ENCODE results near the gene PRMT5.
"Not testable (repeated sequence)": the region's sequence is repeated elsewhere in the genome, so short reads cannot be mapped to it uniquely, and the experiment has no call there.

The PRMT5 gene

DNA sequence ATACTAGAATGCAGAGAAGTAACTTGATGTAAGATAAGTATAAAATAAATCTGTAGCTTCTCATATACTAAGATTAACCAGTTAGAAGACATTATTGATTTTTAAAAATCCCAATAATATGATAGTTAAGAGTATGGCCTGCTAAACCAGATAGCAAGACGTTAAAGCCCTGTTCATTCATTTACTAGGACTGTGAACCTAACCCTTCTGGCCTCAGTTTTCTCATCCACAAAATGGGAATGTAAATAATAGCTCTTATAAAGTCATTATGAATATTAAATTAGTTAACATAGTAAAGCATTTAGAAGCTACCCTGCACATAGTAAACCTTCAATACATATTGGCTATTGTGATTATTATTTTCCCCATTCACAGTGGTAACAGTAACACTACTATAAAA lies 6.0 kb upstream of the PRMT5 start:
- no peak for DNase-seq (ENCODE audit: low read depth in 2 of 3, low spot score in 1 of 3)

DNA sequence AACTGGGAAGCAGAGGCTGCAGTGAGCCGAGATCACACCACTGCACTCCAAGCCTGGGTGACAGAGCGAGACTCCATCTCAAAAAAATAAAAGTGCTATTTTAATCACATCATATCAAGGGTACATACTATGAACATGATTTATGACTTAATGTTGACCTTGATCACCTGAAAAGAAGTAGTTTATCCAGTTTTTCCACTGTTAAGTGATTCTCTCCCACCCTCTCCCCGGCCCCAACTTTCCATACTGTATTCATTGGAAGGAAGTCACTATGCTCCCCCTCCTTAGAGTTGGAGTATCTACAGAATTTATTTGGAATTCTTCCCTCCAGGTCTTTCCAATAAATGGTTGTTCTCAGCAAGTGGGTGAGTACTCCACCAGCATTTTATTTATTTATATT lies 3.0 kb upstream of the PRMT5 start:
- no peak for DNase-seq (ENCODE audit: low read depth in 2 of 3, low spot score in 1 of 3)

DNA sequence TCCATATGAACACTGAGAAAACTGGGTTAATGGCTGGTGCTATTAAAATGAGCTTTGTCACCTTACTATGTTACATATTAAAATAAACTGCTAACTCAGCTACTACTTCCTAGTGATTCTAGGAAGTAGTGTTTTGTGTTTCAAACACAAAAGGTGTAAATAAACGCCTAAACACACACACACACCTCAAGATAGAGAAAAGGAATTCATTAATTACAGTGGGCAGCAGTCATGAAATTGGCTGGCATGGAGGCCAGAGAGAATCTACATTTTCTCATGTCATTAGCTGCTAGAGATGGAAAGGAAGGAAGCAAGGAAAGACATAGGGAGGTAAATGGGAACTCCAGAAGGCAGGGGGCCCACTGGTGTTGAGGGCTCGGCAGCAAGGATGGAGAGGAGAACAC lies 787 bp upstream of the PRMT5 start:
- no peak for DNase-seq (ENCODE audit: low read depth in 2 of 3, low spot score in 1 of 3)

DNA sequence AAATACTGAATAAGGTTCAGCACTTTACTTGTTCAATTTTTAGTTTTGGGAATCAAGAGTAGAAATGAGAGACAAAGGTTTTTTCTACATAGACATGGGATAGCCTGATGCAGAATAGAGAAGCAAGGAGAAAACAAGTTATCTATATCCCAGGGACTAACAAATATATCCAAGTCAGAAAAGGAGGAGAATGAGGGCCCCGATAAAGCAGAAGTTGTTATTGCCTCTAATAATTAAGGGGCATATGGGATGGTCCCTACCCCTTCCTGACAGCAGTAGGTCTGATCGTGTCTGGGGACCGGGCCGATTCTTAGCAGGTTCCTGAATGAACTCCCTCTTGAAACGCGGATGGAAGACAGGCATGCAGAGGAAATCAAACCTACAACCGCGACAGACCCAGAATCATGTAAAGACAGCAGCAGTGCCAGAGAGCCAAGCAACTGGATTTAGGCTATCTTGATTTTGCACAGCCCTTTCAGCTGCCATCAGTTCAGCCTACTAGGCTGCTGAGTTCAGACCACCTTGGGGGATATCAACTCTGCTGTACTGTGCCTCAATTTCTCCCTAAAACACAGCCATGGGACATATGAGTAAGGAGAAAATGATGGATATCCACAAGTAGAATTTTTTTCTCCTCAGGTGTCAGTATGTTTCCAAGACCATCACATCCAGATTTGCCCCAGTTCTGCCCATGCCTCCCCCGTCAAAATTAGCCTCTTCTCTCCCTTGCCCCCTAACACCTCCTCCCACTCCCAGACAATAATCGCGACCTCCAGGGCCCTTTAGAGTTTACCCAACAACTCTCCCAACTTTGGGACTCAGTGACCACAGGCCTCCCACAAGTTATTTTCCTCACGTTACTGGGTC lies 706 bp downstream of the PRMT5 start:
- DNase-seq (ENCODE audit: low read depth in 2 of 3, low spot score in 1 of 3) = no peak

DNA sequence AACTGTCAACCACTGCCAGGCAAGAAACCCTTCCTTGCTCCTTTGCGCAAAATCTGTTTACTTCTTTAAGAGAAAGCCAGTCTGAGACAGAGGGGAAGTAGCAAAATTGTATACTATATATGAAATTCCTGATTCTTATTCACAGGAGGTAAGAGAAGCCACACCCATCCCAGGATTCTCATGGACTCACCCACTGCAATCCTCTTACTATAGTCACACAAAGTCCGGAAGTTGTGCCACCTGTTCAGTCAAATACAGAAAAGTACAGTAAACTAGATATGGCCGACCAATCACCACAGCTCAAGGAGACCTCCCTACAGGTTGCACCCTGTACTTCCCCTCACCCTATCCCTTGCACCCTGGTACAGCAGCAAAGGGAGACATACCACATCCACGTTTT lies 2.9 kb downstream of the PRMT5 start:
- DNase-seq (ENCODE audit: low read depth in 2 of 3, low spot score in 1 of 3) = no peak

DNA sequence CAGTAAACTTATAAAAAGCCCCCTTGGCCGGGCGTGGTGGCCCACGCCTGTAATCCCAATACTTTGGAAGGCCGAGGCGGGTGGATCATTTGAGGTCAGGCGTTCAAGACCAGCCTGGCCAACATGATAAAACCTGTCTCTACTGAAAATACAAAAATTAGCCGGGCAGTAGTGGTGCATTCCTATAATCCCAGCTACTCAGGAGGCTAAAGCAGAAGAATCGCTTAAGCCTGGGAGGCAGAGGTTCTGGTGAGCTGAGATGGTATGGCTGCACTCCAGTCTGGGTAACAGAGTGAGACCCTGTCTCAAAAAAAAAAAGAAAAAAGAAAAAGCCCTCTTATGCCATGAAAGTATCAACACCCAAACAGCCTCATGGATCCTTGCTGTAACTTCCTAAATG lies 3.7 kb downstream of the PRMT5 start:
- DNase-seq (ENCODE audit: low read depth in 2 of 3, low spot score in 1 of 3) = no peak

DNA sequence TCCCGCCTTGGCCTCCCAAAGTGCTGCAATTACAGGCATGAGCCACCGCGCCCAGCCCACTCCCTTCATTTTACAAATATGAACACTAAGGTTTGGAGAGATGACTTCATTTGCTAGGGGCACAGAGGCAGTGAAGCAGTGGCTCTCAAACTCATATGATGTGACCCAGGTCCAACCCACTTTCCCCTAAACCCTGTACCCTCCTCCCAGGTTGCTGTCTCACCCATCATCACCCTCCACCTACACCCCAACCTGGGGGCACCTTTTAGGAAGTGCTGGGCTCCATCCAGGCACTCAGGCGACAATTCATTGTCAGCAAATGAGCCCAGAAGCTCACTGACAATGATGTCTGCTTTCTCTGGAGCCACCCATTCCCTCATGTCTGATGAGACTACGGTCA lies 5.4 kb downstream of the PRMT5 start:
- DNase-seq (ENCODE audit: low read depth in 2 of 3, low spot score in 1 of 3) = no peak

DNA sequence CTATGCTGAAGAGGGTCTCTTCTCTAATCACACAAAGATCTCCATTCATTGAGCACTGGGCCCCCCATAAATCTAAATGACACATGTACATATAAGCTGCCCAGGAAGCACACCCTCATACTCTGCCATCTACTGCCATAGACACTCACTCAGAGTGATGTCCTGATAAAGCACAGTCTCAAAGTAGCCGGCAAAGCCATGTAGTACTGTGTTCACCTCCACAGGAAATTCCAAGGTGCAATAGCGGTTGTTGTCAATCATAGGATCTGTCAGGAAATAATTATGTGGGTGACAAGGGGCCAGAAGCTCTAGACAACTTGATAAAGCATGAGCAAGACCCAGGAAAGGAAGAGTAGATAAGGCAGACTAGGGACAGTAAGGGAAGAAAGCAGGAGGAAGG lies 6.9 kb downstream of the PRMT5 start:
- no peak for DNase-seq (ENCODE audit: low read depth in 2 of 3, low spot score in 1 of 3)

DNA sequence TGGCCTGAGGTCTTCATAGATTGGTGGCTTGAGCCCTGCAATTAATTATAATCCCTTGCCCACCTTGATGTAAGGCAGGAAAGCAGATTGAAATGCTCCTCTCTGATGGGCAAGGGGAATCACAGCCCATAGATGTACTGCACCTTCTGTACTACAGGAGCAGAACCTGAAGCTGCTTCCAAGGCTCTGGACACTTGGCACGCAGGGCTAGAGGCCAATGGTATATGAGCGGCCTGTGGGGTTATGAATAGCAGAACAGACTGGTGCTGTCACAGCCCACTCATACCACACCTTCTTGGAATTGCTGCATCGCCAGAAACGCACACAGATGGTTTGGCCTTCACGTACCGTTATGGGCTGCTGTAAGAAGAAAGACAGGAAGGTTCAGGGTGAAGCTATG lies 8.5 kb downstream of the PRMT5 start:
- DNase-seq (ENCODE audit: low read depth in 2 of 3, low spot score in 1 of 3) = no peak

DNA sequence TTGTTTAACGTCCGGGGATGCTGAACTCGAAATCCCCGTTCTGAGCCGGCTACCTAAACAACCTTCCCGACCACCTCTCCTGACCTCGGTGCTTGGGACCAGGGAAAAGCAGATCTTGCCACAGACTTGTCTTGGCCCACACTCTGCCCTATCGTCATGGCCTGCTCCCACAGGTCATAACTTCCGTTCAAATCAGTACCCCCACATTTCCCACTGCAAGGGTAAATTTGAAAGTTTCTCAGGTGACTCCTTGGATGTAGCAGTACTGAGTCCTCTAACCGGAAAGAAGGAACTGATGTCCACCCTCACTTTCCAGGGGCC lies 9.6 kb downstream of the PRMT5 start:
- no peak for DNase-seq (ENCODE audit: low read depth in 2 of 3, low spot score in 1 of 3)

DNA sequence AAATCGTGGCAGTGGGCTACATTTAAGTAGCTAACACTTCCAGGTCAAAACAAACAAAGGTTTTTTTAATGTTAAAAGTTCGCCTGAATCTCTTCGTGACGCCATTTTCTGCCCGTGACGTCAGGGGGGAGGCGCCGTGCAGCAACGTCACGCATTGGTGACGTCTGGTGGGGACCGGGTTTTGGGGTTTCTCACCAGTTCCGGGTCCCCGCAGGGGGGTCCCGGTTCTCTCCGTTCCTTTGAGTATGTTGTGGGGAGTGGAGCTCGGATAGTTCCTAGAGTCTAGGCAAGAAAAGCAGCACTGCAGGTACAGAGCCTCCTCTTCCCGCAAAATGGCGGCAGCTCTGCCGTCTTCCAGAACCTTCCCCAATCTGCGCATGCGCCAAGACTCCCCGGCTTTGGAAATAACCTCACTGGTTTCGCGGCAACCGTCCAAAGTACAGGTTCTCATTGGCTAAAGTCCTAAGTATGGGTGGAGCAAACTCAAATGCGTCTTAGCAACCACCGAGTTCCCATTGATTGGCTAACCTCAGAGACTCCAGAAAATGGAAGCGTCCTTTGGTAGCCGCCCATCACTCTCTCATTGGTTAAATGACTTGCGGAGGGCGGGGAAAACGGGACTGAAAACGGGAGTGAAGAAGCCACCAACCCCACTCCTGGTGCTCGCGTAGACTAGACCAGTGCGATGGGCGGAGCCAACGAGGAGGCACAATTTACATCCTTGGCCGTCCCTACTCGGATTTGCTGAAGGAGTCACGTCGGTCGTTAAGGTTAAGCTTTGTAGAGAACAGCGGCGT lies 10.2 kb downstream of the PRMT5 start, which contains the start of gene RBM23:
Gene RBM23 (minus strand): TSS at position 346 of the 797 bp plus-strand sequence.
- peak; percentile 98 to 99 (median 99) for DNase-seq (ENCODE audit: low read depth in 2 of 3, low spot score in 1 of 3)

DNA sequence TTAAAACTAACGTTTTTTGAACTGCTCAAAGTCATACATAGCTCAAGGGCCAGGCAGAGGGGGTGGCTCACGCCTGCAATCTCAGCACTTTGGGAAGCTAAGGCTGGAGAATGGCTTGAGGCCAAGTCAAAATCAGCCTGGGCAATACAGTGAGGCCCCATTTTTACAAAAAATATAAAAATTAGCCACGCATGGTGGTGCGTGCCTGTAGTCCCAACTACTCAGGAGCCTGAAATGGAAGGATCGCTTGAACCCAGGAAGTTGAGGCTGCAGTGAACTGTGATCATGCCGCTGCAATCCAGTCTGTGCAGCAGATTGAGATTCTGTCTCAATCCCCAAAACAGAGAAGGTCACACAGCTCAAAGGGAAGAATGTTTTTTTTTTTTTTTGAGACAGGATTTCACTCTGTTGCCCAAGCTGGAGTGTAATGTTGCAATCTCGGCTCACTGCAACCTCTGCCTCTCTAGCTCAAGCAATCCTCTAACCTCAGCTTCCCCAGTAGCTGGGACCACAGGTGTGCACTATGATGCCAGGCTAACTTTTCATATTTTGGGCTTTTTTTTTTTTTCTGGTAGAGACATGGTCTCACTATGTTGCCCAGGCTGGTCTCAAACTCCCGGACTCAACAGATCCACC lies 13.2 kb downstream of the PRMT5 start:
- DNase-seq (ENCODE audit: low read depth in 2 of 3, low spot score in 1 of 3) = no peak

DNA sequence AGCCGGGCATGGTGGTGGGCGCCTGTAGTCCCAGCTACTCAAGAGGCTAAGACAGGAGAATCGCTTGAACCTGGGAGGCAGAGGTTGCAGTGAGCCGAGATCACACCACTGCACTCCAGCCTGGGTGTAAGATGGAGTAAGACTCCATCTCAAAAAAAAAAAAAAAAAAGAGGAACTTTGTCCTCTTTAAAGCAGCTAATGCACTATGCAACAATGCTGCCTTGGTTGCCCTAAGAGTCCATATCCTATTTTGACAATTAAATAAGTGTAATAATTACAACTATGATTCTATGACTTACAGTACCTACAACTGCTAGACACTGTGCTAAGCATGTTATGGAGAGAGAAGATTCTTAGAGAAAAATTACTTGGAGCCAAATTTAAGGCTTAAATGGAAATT lies 14.3 kb downstream of the PRMT5 start:
- DNase-seq (ENCODE audit: low read depth in 2 of 3, low spot score in 1 of 3) = not testable (repeated sequence)

DNA sequence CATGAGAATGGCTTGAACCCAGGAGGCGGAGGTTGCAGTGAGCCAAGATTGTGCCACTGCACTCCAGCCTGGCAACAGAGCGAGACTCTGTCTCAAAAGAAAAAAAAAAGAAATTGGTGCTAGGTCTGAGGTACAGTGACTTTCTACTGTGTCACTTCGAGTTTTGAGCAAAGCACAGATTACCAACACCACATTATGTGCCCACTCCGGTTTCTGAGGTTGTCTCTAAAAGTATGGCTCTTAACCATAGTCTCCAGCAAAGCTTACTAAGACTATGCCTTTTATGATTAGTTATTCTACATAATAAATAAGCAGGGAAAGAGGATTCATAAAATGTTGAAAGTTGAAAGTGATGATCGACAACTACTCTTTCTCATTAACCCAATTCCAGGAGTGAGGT lies 18.3 kb downstream of the PRMT5 start:
- DNase-seq (ENCODE audit: low read depth in 2 of 3, low spot score in 1 of 3) = no peak

DNA sequence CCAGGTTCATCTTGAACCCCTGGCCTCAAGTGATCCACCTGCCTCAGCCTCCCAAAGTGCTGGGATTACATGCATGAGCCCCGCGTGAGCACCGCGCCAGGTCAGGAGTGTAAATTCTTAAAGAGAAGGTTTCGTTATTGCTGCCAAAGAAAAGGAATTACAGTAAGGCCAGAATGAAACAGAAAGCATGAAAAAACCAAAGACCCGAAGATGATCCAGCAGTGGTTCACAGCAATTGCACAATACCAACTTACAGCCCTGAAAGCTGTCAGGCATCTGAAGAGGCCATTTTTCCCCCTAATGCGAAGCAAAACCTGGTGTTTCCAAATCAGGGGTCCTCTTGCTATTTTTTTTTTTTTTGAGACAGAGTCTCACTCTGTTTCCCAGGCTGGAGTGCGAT lies 20.6 kb downstream of the PRMT5 start:
- no peak for DNase-seq (ENCODE audit: low read depth in 2 of 3, low spot score in 1 of 3)

DNA sequence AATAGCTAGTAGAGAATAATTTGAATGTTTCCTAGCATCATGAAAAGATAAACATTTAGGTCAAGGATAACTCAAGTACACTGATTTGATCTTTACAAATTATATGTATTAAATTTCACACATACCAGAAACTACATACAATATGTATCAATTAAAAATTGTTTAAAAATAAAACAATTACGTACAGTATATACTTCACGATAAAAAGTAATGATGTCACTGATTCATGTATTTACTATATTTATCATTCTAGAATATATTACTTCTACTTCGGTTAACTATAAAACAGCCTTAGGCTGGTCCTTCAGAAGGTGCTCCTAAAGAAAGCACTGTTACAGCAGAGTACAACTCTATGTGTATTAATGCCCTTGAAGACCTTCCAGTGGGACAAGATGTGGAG lies 21.7 kb downstream of the PRMT5 start:
- no peak for DNase-seq (ENCODE audit: low read depth in 2 of 3, low spot score in 1 of 3)

DNA sequence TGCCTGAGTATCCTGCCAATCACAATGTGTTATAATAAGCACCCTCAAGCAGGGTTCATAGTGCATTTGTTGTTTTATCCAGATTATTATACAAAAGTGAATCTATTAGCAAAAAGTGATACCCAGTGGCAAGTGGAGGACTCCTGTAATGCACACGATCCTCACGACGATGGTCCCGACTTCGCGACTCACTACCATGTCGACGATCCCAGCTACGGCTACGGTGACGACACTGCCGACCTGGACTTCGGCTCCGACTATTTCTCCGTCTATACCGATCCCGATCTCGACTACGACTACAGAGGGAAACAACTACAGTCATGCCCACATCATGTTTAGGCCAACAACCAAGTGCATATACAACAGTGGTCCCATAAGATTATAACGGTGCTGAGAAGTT lies 23.1 kb downstream of the PRMT5 start:
- DNase-seq (ENCODE audit: low read depth in 2 of 3, low spot score in 1 of 3) = no peak

DNA sequence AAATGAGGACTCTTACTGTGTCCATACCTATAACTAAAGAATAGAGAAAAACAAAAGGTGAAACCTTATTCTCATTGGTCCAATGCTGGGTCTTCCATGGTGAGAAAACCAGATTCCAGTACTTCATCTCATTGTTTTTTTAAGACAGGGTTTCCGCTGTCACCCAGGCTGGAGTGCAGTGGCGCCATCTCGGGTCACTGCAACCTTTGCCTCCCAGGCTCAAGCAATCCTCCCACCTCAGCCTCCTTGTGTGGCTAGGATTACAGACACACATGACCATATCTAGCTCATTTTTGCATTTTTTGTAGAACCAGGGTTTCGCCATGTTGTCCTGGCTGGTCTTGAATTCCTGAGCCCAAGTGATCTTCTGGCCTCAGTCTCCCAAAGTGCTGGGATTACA lies 23.5 kb downstream of the PRMT5 start:
- DNase-seq (ENCODE audit: low read depth in 2 of 3, low spot score in 1 of 3) = no peak

DNA sequence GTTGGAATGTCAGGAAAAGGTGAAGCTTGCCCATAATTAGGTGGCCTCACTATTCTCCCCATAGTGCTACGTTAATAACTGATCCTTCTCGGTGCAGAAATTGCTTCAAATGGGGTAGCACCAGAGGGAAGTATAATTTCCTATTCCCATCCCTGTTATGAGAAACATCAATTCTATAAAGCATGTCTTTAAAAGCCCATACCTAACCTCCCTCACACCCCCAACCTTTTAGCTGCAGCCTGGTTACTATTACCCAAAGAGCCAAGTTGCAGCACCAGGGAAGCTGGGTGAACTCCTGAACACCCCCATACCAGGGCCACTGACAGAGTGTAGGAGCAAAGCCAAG lies 25.5 kb downstream of the PRMT5 start:
- DNase-seq (ENCODE audit: low read depth in 2 of 3, low spot score in 1 of 3) = no peak

DNA sequence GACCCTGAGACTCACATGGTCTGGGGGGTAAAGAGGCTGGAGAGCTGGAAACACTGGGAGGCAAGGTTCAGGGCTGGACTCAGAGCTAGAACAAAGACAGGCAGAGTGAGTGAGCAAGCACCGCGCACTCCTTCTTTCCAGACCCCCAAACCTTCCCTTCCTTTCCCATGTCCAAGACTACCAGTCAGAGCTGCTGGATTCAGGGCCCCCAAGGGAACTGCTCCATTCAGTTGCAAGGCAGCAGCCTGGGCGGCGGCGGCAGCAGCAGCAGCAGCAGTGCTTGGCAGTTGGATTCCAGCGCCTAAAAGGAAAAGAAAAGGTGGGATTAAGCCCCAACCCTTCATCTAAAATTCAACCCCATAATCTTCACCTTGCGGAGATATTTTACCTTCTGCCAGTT lies 27.4 kb downstream of the PRMT5 start:
- DNase-seq (ENCODE audit: low read depth in 2 of 3, low spot score in 1 of 3) = no peak

DNA sequence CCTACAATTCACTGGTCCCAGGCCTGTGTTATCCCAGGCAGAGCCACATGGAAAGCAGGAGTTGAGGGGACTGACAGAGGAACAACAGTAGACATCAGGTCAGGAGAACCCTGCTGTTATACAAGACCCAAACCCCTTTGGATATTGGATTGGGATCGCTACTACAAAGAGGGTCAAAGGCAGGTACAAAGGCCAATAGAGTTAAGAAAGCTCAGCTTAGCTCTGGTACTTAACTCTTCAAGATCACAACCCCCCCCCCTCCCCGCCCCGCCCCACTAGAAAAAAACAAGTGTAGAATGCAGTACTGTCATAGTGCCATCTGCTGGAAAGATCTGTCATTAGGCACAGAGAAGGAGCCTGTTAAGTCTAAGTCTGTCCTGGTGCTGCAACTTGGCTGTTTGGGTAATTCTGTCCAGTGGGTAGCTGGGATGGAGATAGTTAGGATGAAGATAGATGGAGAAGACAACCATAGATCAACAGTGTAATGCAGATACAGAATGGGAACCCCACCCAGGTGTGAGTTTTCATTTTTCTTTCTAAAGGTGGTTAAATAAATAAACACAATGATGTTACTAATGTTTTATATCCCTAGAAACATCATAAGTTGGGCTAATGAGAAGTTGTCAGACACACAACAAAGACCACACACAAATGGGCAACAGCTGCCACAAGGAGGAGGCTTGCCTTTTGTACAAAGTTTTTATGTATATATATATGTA lies 28.9 kb downstream of the PRMT5 start:
- DNase-seq (ENCODE audit: low read depth in 2 of 3, low spot score in 1 of 3) = peak in 1 of 3 donors; percentile 62

All from stimulated activated CD4-positive, alpha-beta T cell treated with anti-CD3 and anti-CD28 coated beads, Interleukin-12 subunit alpha, Interleukin-12 subunit beta, amount 100 ng/mL, for 48 hours (primary cell).